ENCODE data around the gene KIFC1.

KIFC1 gene

DNA sequence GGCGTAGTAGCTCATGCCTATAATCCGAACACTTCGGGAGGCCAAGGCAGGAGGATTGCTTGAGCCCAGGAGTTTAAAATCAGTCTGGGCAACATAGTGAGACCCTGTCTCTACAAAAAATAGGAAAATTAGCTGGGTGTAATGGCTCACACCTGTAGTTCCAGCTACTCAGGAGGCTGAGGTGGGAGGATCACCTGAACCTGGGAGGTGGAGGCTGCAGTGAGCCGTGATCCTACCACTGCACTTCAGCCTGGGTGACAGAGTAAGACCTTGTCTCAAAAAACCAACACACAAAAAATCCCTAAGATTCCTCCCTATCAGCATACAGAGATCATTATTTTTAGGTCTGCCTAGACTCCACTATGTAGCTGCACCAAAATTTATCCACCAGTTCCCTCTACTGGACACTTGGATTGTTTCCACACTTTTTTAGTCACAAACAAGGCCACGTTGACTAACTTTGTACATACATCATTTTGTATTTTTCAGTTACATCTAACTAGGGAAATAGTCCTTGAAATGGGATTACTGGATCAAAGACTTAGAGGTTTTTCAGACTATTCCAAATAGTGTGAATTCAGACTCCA lies 15.6 kb downstream of the KIFC1 start:
- Histone ChIP-seq H3K27ac (ENCODE audit: low read depth, low read length, poor library complexity, severe bottlenecking) (no peak overlapping the region), H3K27me3 (ENCODE audit: insufficient read depth, low read length) (no peaks in the 10 kb centered on the region), H3K79me2 (ENCODE audit: insufficient read depth, low read length) (no peaks in the 10 kb centered on the region), H3K4me1 (ENCODE audit: insufficient read depth, low read length, severe bottlenecking) (peaks cover 20% of the 10 kb centered on the region), H3K9me2 (ENCODE audit: low read depth, low read length) (no peaks in the 10 kb centered on the region), H3K4me3 (ENCODE audit: low read depth, low read length, poor library complexity, severe bottlenecking) (no peak overlapping the region), H4K20me1 (ENCODE audit: insufficient read depth, low read length) (no peaks in the 10 kb centered on the region), H3K4me2 (ENCODE audit: low read length) (no peak overlapping the region), H3K9me3 (ENCODE audit: low read length) (no peaks in the 10 kb centered on the region), H2AFZ (ENCODE audit: low read length) (no peak overlapping the region), H3F3A (ENCODE audit: insufficient read depth, low read length) (peaks cover 10% of the 10 kb centered on the region; the same call in 1 of the 2 replicates), H3K9ac (ENCODE audit: low read length) (no peak overlapping the region), H3K36me3 (ENCODE audit: insufficient read depth, low read length) (peaks cover 64% of the 10 kb centered on the region)
- TF ChIP-seq, protein P1, sequence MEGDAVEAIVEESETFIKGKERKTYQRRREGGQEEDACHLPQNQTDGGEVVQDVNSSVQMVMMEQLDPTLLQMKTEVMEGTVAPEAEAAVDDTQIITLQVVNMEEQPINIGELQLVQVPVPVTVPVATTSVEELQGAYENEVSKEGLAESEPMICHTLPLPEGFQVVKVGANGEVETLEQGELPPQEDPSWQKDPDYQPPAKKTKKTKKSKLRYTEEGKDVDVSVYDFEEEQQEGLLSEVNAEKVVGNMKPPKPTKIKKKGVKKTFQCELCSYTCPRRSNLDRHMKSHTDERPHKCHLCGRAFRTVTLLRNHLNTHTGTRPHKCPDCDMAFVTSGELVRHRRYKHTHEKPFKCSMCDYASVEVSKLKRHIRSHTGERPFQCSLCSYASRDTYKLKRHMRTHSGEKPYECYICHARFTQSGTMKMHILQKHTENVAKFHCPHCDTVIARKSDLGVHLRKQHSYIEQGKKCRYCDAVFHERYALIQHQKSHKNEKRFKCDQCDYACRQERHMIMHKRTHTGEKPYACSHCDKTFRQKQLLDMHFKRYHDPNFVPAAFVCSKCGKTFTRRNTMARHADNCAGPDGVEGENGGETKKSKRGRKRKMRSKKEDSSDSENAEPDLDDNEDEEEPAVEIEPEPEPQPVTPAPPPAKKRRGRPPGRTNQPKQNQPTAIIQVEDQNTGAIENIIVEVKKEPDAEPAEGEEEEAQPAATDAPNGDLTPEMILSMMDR (IDR thresholded peaks at IDR 0.05; ENCODE audit: low read length): no peak
- TF ChIP-seq EZH2 (IDR thresholded peaks at IDR 0.05; ENCODE audit: borderline replicate concordance, low read length): no peak

DNA sequence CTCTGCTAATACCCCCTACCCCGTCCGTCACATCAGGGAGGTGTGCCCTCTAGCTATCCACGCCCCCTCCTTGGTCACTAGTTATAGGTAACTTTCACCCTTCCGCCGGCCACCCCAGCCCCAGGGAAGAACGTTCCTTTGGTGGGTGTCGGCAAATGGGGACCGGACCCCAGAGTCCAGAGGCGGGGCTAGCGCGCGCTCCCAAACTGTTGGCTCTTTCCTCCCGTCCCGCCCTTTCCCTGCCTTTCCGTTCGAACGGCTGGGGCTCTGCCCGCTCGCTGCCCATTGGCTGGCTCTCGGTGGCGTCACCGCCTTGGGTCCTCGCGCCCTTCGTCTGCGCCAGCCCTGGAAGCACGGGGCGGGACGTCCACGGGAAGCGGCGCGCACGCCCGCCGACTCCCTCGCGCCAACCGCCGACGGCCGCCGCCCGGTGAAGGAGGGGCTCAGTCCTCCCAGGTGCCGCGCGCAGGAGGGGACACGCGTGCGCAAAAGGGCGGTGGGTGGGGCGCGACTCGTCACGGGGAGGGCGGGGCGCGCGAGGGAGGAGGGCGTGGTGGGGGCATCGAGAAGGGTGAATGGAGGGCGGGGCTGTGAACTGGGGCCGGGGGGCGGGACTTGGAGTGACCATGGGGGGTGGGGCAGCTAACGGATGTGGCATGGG lies 18.6 kb downstream of the KIFC1 start:
- TF ChIP-seq, protein P1 (IDR thresholded peaks at IDR 0.05; ENCODE audit: low read length): no peak
- no peak for TF ChIP-seq EZH2 (IDR thresholded peaks at IDR 0.05; ENCODE audit: borderline replicate concordance, low read length)
- no peaks in the 10 kb centered on the region for H3K9me2 ChIP-seq (ENCODE audit: low read depth, low read length)
- H3F3A ChIP-seq (ENCODE audit: insufficient read depth, low read length): peaks cover 10% of the 10 kb centered on the region; the same call in 1 of the 2 replicates

DNA sequence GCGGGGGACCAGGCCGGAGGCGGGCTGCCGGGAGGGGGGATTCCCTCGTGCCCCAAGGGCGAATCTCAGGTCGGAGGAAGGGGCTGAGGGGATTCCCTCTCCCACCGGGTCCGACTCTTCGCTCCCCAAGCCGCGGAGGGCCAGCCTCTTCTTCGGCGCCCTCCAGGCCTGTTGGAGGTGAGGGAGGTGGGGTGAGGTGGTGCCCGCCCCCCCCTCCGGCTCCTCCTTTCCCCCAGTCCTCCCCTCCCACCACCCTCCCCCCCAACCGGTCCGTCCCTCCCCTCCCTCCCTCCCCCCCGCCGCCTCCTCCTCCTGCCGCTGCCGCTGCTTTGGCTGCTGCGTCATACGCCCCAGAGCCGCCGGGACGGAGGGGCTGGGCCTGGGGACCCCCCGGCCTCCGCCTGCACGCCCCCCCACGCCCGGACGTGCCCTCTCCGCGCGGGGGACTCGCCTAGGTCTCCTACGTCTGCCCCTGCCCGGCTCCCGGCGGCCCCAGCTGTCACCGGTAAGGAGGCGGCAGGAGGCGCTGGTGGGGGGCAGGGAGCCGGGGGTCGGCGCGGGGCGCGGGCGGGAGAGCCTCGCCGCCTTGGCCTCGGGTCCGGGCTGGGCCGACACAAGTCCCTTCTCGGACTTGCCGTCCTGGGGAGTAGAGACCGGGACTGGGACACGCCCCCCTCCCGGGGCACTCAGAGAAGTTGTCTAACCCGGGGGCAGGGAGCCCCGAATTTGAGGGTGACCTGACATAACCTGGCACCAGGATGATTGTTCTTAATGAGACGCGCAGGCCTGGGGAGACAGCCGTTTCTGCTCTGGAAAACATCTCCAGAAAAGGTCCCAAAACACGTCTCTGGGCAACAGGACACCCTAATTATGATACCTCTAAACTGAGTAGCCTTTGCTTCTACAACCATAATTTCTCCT lies 19.3 kb downstream of the KIFC1 start, which contains the start of gene PHF1:
Gene PHF1, plus strand, starts transcription at position 304 of the 921 bp plus-strand sequence. CDS start 1,250 bp downstream, outside the sequence.
- no peak for TF ChIP-seq EZH2 (IDR thresholded peaks at IDR 0.05; ENCODE audit: borderline replicate concordance, low read length)
- TF ChIP-seq, protein P1 (IDR thresholded peaks at IDR 0.05; ENCODE audit: low read length): peak; percentile 13; the same call in 1 of the 2 replicates
- Histone ChIP-seq H3F3A (ENCODE audit: insufficient read depth, low read length) (peaks cover 10% of the 10 kb centered on the region; the same call in 1 of the 2 replicates), H3K9me2 (ENCODE audit: low read depth, low read length) (no peaks in the 10 kb centered on the region), H3K27me3 (ENCODE audit: insufficient read depth, low read length) (no peaks in the 10 kb centered on the region), H3K79me2 (ENCODE audit: insufficient read depth, low read length) (no peaks in the 10 kb centered on the region), H4K20me1 (ENCODE audit: insufficient read depth, low read length) (no peaks in the 10 kb centered on the region), H3K4me2 (ENCODE audit: low read length) (peak within 1 kb of the TSS; percentile 79), H3K36me3 (ENCODE audit: insufficient read depth, low read length) (peaks cover 36% of the 10 kb centered on the region), H3K27ac (ENCODE audit: low read depth, low read length, poor library complexity, severe bottlenecking) (peak within 1 kb of the TSS; percentile 83), H3K9me3 (ENCODE audit: low read length) (no peaks in the 10 kb centered on the region), H2AFZ (ENCODE audit: low read length) (no peak within 1 kb of the TSS), H3K9ac (ENCODE audit: low read length) (peak within 1 kb of the TSS; percentile 84), H3K4me1 (ENCODE audit: insufficient read depth, low read length, severe bottlenecking) (peaks cover 40% of the 10 kb centered on the region), H3K4me3 (ENCODE audit: low read depth, low read length, poor library complexity, severe bottlenecking) (peak within 1 kb of the TSS; percentile 87)

More for the DNA sequence above, 18.6 kb downstream of the KIFC1 start:
- Histone ChIP-seq H3K27me3 (ENCODE audit: insufficient read depth, low read length) (no peaks in the 10 kb centered on the region), H3K4me3 (ENCODE audit: low read depth, low read length, poor library complexity, severe bottlenecking) (peak overlapping the region; percentile 87), H2AFZ (ENCODE audit: low read length) (no peak overlapping the region), H3K4me1 (ENCODE audit: insufficient read depth, low read length, severe bottlenecking) (peaks cover 32% of the 10 kb centered on the region), H4K20me1 (ENCODE audit: insufficient read depth, low read length) (no peaks in the 10 kb centered on the region), H3K9ac (ENCODE audit: low read length) (peak overlapping the region; percentile 72), H3K79me2 (ENCODE audit: insufficient read depth, low read length) (no peaks in the 10 kb centered on the region), H3K27ac (ENCODE audit: low read depth, low read length, poor library complexity, severe bottlenecking) (peak overlapping the region; percentile 83), H3K4me2 (ENCODE audit: low read length) (peak overlapping the region; percentile 79), H3K36me3 (ENCODE audit: insufficient read depth, low read length) (peaks cover 43% of the 10 kb centered on the region), H3K9me3 (ENCODE audit: low read length) (no peaks in the 10 kb centered on the region)
